Peyer's patch (tissue), 4 donors: Measurements from ENCODE around the gene TUFM. TPM values are rescaled to one million over a fixed set of nuclear protein-coding genes. Genes with fewer than 3 reads are reported as not detected.

Source experiments
- DNase-seq, 3 donors: peaks; one replicate each; pipeline ENCODE4 v3.0.0-alpha.2; 2017 to 2019
- H3K27ac ChIP-seq, 4 donors: fragments of 200-600 bp; sonication (generic); one replicate each; pipeline ENCODE4 v1.5.1; 2016 to 2019
- H3K27me3 ChIP-seq, 2 donors: fragments of 200-600 bp; sonication (generic); one replicate each; pipeline ENCODE4 v1.5.1; 2019
- H3K36me3 ChIP-seq, 3 donors: fragments of 200-600 bp; sonication (generic); one replicate each; pipeline ENCODE4 v1.5.1; 2016 to 2019
- H3K4me1 ChIP-seq, 4 donors: fragments of 200-600 bp; sonication (generic); one replicate each; pipeline ENCODE4 v1.5.1; 2016 to 2019
- H3K4me3 ChIP-seq, 4 donors: fragments of 200-600 bp; sonication (generic); 1 replicate in 3 of 4; 2 replicates in 1 of 4; pipeline ENCODE4 v1.5.1; 2016 to 2019; ENCODE audit warnings: mild to moderate bottlenecking in 1 of 4
- H3K9me3 ChIP-seq, 4 donors: fragments of 200-600 bp; sonication (generic); one replicate each; pipeline ENCODE4 v1.5.1; 2016 to 2019; ENCODE audit warnings: mild to moderate bottlenecking in 1 of 4
- POLR2A ChIP-seq, 2 donors: fragments of 450-650 bp; IDR thresholded peaks; one replicate each; pipeline ENCODE4 v1.5.1; 2017; ENCODE audit warnings: antibody characterized with exemption in 2 of 2, mild to moderate bottlenecking in 2 of 2, moderate library complexity in 2 of 2
- total RNA-seq, 4 donors: library from RNA; depleted of rRNA; stranded (reverse); fragments of >200 nt; gene quantifications; one replicate each; pipeline ENCODE4 v1.1.0, GENCODE V29; 2016
- TF ChIP-seq, protein P1 (sequence below), 6 experiments: fragments of 450-650 bp in 4 of 6; fragments of 200-600 bp in 2 of 6; sonication (generic) in 1 of 6; IDR thresholded peaks; one replicate each; pipeline ENCODE4 v1.5.1; 2017 to 2019; ENCODE audit warnings: antibody characterized with exemption in 6 of 6, mild to moderate bottlenecking in 3 of 6, moderate library complexity in 1 of 6

Gene TUFM
- total RNA-seq, 4 donors from 2014 or later, result 125 to 157 (median 131) TPM

DNA sequence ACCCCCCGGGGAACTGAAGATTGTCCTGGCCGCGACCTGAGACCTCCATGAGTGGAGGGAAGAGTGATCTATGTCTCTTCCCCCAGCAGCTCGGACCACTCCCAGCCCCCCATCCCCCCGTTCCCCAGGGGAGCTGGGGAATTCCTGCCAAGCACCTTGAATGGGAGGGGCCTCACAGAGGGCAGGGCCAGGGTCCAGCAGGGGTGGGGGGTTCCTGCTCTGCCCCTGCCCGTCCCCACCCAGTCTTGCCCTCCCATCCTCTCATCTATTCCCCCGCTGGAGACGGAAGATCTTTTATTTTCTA lies 9.4 kb downstream of the TUFM start:
- Histone ChIP-seq H3K4me3 (no peak overlapping the region), H3K4me1 (no peaks in the 10 kb centered on the region), H3K27ac (no peak overlapping the region), H3K36me3 (peaks cover 0 to 68% (median 4%) of the 10 kb centered on the region in 3 donors), H3K9me3 (no peaks in the 10 kb centered on the region), H3K27me3 (no peaks in the 10 kb centered on the region)
- DNase-seq, result no peak
- TF ChIP-seq, protein P1, sequence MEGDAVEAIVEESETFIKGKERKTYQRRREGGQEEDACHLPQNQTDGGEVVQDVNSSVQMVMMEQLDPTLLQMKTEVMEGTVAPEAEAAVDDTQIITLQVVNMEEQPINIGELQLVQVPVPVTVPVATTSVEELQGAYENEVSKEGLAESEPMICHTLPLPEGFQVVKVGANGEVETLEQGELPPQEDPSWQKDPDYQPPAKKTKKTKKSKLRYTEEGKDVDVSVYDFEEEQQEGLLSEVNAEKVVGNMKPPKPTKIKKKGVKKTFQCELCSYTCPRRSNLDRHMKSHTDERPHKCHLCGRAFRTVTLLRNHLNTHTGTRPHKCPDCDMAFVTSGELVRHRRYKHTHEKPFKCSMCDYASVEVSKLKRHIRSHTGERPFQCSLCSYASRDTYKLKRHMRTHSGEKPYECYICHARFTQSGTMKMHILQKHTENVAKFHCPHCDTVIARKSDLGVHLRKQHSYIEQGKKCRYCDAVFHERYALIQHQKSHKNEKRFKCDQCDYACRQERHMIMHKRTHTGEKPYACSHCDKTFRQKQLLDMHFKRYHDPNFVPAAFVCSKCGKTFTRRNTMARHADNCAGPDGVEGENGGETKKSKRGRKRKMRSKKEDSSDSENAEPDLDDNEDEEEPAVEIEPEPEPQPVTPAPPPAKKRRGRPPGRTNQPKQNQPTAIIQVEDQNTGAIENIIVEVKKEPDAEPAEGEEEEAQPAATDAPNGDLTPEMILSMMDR (IDR thresholded peaks at IDR 0.05), result no peak
- TF ChIP-seq POLR2A (IDR thresholded peaks at IDR 0.05), result no peak

DNA sequence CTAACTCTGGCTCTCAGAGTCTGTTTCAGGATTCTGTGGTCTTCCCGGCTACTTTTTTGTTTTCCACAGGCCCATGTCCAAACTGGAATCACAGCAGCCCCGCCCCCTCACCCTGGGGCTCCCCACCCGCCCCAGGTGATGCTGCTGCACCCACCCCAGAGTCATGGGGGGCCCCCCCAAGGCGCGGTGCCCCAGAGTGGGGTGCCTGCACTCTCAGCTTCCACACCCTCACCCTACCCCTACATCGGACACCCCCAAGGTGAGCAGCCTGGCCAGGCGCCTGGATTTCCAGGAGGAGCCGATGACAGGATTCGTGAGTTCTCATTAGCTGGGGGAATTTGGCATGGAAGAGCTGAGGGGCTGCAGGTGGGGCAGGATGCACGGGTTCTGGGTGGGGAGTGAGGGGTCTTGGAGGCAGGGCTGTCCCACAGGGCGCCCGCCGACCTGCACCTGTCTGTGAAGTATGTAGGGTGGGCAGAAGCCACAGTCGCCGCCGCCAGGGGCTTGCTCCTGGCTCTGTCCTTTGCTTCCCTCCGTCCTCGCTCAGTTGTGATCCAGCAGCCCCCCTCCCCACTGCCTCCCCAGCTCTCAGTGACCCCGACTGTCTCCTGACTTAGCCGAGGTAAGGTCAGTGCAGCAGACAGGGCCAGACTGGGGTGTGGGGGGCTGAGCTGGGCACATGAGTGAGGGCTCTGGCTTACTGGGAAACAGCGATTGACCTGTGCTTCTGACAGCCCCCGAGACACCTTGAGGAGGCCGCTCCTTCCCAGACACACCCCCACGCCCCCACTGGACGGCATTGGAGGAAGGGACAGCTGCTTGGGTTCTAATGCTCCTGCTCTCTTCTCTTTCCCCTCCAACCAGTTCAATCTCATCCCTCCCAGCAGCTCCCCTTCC lies 10.0 kb downstream of the TUFM start:
- no peak overlapping the region for H3K27ac ChIP-seq
- no peaks in the 10 kb centered on the region for H3K4me1 ChIP-seq
- H3K27me3 ChIP-seq, result no peaks in the 10 kb centered on the region
- peaks cover 0 to 74% (median 4%) of the 10 kb centered on the region in 3 donors for H3K36me3 ChIP-seq
- TF ChIP-seq, protein P1 (IDR thresholded peaks at IDR 0.05), result no peak
- TF ChIP-seq POLR2A (IDR thresholded peaks at IDR 0.05), result no peak
- no peaks in the 10 kb centered on the region for H3K9me3 ChIP-seq
- DNase-seq, result no peak
- no peak overlapping the region for H3K4me3 ChIP-seq

DNA sequence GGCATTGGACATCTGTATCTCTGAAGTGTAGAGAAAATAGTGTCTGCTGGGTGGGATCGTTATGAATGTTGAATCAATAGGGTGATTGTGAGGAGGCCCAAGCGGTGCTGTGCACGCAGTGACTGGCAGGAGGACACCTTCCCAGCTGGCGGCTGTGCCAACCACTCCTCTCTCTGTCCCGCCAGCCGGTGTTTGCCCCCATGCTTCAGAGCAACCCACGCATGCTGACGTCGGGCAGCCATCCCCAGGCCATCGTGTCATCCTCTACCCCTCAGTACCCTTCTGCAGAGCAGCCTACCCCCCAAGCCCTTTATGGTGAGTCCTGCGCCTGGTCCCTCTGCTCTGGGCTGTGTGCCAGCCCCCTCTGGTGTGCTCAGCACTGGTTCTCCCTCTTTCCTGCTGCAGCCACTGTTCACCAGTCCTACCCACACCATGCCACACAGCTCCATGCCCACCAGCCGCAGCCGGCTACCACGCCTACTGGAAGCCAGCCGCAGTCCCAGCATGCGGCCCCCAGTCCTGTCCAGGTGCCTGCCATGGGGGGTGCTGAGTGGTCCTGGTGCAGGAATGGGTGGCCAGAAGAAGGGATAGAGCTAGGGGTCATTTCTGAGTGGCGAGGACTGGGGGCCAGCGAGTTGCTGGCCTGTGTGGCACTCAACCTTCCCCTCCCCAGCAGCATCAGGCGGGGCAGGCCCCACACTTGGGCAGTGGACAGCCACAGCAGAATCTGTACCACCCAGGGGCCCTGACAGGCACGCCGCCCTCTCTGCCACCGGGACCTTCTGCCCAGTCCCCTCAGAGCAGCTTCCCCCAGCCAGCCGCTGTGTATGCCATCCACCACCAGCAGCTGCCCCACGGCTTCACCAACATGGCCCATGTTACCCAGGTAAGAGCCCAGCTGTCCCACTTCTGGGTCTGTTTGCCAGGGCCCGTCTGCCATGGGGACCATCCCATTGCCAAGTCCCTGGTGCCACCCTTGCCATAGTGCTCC lies 11.0 kb downstream of the TUFM start:
- TF ChIP-seq POLR2A (IDR thresholded peaks at IDR 0.05), result no peak
- TF ChIP-seq, protein P1 (IDR thresholded peaks at IDR 0.05), result no peak
- Histone ChIP-seq H3K4me3 (no peak overlapping the region), H3K27me3 (no peaks in the 10 kb centered on the region), H3K9me3 (no peaks in the 10 kb centered on the region), H3K36me3 (peaks cover 0 to 80% (median 4%) of the 10 kb centered on the region in 3 donors), H3K27ac (no peak overlapping the region), H3K4me1 (no peaks in the 10 kb centered on the region)
- no peak for DNase-seq

DNA sequence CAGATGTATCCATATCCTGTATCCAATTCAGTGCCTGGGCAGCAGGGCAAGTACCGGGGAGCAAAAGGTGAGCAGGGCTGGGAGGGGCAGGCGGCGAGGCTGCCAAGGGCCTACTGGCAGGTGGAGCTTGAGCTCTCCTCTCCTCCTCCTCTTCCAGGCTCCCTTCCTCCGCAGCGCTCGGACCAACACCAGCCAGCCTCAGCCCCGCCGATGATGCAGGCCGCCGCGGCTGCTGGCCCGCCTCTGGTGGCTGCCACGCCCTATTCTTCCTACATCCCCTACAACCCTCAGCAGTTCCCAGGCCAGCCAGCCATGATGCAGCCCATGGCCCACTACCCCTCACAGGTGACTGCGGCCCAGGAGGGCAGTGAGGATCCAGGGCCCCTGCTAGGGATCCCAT lies 11.8 kb downstream of the TUFM start:
- Histone ChIP-seq H3K9me3 (no peaks in the 10 kb centered on the region), H3K36me3 (peaks cover 0 to 89% (median 4%) of the 10 kb centered on the region in 3 donors), H3K4me3 (no peak overlapping the region), H3K4me1 (no peaks in the 10 kb centered on the region), H3K27ac (no peak overlapping the region), H3K27me3 (no peaks in the 10 kb centered on the region)
- no peak for DNase-seq
- TF ChIP-seq, protein P1 (IDR thresholded peaks at IDR 0.05), result no peak

DNA sequence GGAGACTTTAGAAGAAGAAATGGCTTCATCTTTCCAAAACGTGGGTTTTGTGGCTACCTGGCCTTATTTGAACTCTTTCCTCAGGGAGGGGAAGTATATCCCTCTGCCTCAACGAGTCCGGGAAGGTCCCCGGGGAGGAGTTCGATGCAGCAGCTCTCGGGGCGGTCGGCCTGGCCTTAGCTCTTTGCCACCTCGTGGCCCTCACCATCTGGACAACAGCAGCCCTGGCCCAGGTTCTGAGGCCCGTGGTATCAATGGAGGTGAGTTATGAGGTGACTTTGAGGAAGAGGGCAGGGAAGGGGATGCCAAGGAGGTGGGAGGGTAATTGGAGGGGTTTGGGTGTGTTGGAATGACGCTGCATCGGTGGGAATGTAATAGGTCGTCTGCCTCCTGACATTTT lies 15.6 kb downstream of the TUFM start:
- DNase-seq, result no peak
- peaks cover 0 to 99% (median 4%) of the 10 kb centered on the region in 3 donors for H3K36me3 ChIP-seq
- peaks cover 0 to 4% (median 2%) of the 10 kb centered on the region in 4 donors for H3K4me1 ChIP-seq
- no peak overlapping the region for H3K4me3 ChIP-seq
- no peak overlapping the region for H3K27ac ChIP-seq
- H3K27me3 ChIP-seq, result no peaks in the 10 kb centered on the region
- TF ChIP-seq POLR2A (IDR thresholded peaks at IDR 0.05), result no peak
- TF ChIP-seq, protein P1 (IDR thresholded peaks at IDR 0.05), result no peak
- no peaks in the 10 kb centered on the region for H3K9me3 ChIP-seq
